ENCODE data around the gene ENC1.

ENC1 gene

DNA sequence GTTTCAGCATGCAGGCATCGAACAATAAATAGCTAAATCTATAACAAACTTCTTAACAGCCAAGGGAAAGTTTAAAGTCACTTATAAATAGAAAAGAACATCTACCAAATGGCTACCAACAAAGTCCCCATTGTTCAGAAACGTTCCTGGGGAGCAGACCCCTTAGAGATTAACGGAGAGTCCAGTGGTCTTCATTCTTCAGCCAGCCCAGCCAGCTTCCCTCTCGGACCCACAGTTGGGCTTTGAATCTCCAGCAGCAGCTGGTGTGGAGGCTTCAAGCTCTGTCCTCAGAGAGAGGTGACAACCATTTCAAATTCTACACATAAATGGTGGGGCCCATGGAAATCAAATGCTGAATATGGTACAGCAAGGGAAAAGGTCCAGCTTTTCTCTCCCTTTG is 11.2 kb downstream of the ENC1 start:
- no peak for DNase-seq

DNA sequence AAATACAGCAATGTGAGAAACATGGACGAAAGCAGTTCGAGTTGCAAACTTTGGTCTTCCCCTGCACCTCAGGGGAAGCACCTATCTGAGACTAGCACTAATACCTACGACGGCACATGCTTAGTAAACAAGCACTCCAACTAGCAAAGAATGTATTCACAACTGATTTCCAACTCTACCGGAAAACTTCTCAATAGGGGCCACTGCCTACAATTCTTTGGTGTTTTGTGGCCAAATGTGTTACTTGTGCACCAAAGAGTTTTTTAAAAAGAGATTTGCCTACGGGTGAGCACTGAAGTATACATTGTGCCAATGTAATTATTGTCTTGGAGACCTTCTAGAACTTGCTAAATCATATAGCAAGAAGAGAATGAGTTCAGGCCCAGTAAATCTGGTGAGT is 12.2 kb downstream of the ENC1 start:
- no peak for DNase-seq

DNA sequence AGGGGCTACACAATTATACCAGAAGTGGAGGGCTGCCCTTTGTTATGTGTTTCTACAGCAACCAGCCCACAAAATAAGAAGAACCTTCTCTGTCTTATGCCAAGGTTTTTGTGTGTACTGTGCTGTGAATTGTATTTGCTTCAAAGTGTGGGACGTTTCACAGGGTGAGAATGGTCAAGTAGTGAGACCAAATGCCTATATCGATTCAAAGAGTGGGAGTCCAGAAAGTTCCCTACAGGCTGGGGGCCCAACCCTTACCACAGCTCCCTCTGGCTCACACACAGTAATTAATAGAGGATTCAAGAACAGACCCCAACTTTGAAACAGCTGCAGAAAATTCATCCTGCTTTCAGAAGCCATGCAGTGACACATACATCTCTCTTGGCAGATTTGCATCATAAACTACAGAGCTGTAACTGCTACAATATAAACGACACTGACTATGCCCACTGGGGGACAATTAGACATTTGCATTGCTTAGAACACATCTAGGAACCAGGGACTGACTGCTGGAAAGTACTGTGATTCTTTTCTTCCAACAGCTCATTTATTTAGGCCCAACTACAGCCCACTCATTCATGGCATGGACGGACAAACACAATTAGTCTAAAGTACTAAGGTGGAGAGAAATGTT is 12.8 kb downstream of the ENC1 start:
- no peak for DNase-seq

DNA sequence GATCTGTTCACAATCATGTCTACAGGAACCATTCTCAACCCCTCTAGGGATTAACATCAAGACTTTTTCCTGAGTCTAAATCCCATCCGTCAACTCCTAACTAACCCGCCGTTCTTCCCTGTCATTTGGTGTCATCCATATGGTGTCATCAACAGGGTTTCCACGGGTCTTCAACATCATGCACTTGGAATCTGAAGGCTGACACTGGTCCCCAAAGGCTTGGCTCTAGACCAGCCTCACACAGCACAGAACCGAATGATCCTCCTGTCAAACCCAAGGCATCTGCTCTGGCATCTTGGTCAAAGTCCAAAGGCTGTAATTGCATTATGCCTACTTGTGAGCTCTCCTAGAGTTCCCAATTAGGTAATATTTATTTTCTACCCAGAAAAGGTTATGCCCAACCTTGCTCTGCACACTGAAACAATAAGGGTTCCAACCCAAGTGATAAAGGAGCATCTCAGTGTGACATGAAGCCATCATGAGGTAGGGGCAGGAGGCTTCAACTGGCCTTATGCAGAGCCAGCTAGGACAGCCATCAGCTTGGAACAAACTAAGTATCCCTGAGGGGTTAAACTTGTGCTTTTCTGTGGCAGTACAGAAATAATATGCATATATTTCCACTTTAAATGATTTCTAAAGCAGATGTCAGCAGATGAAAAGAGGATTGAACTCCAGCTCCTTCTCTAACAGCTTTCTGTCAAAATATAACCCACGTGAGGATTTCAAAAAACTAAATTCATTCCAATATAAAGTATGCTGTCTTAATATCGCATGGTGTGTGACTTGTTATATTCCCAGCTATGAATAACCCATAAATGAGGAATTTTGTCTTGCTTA is 13.9 kb downstream of the ENC1 start:
- no peak for DNase-seq

DNA sequence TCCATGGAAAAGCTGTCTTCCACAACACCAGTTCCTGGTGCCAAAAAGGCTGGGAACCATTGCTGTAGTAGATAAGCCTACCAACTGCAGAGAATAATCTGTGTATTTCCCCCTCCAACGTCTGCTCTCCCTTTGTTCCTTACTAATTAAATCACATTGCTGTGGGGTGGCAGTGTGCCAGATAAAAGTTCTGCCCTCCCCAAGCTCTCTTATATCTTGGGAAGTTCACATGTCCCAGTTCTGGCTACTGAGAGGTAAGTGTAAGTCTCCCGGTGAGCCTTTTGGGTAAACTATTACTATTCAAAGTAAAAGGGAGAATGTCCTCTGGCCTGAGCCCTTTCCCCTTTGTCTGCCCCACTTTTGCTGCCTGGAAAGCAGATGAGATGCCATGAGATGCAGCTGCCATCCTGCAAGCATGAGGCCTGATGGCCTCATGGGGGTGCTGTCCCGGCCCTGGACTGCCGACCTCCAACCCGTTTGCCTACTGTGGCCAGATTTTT is 14.7 kb downstream of the ENC1 start:
- DNase-seq: no peak

DNA sequence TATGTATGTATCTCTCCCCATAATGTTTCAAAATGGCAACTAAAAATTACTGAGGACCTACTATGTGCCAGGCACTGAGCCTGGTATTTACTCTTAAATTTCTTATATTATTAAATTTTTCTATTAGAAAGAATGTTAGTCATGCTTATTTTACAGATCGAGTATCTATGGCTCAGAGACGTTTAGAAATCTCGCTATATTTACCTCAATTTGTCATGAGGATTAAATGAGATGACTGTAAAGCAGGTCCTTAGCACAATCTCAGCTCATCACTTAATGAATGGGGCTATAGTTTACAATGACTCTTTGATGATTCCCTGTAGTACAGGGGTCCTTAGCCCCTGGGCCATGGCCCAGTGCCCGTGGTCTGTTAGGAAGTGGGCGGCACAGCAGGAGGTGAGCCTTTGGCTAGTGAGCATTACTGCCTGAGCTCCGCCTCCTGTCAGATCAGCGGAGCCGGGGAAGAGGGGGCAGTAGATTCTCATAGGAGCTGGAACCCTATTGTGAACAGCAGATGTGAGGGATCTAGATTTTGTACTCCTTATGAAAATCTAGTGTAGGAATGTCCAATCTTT is 15.5 kb downstream of the ENC1 start:
- no peak for DNase-seq

DNA sequence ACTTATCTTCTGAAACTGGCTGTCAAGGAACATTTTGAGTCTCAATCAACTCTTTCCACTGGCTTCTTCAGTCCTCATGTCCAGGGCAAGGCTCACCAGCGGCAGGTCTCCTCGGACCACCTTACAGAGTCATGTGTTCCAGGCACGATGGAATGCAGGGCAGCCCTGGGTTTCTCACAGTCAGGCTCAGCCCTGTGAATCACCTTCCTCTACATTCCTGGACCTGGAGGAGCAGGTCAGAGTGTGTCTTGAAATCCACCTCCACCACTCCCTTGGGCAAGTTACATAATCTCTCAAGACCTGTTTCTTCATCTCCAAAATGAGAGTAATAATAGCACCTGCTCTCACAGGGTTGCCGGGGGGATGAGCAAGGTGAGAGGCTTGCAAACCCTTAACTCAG is 16.0 kb downstream of the ENC1 start:
- no peak for DNase-seq

DNA sequence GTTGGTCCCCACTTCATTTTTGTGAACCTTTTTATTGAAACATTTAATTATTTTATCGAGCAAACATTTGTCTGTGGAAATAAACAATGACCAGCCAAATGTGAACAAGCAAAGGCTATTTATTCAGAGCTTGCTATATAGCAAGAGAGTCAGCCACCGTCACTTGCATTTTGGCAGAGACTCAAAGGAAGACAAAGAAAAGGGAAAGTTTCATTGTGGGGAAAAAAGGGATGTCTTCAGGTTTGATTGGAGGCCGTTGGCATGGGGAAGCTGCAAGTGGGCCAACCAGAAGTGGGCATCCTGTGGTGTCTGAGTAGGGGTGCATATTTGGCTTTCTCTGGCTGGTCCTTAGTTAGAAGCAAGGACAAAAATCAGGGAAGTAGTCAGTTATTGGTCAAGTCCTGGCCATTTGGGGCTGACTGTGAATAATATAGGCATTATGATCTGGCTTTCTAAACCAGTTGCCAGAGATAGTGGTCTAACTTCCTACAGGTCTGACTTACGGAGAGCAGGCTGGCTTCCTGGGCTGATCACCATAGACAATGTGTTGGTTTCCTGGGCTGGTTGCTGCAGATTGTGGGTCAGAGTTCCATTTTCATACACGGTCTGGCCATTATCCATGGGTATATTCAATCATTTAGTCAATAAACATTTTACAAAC is 16.6 kb downstream of the ENC1 start:
- no peak for DNase-seq

DNA sequence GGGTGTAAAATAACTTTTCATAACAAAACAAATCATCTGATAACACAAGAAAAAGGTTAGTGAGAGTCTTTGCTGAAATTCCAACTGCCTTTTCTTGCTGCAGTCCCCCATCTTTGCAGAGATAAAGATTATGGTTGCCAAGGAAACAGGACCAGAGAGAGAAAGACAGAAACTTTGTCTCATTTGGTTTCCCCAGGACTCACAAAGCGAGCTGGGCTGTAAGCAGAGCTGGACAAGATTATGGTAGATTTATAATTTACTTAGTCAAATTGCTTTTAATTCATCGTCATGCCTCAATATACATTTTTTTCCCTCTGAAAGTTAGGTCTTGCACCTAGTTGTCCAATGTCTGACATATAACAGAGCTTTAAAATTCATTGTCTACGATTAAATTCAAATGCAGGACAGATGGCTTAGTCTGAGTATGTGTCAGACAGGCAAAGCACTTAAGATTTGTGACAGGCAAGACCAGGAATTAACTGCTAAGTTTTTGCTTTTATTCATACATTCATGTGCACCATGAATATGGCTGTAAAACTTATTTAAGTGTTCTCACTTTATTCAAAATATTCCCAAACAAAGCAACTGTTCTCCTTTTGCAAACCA is 17.4 kb downstream of the ENC1 start:
- DNase-seq: no peak

DNA sequence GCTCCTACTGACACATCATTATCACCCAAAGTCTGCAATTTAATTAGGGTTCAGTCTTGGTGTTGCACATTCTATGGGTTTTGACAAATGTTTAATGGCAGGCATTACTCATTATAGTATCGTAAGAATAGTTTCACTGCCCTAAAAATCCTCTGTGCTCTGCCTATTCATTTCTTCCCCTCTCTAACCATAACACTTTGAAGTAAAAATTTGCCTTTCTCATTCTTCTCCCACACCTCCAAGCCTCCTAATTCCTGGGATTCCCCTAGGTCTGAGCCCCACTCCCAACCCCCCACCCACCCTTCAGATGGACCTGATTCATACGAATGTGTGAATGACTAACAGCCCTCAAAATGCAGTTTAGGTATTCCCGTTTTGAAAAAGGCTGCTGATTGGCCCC is 18.4 kb downstream of the ENC1 start:
- DNase-seq: no peak

DNA sequence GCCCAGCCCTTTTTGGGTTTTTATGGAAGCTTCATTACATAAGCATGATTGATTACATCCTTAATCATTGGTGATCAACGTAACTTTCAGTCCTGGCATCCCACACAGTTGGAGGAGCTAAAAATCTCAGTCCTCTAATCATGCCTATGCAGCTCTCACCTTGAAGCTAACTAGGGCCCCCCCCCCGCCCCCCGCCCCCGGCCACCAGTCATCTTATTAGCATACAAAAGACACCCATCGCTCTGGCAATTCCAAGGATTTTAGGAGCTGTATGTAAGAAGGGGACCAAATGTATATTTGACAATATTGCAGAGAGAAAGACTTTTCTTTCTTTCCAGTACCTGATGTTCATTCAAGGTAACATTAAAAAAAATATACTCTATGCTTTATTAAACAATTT is 19.0 kb downstream of the ENC1 start:
- DNase-seq: no peak

DNA sequence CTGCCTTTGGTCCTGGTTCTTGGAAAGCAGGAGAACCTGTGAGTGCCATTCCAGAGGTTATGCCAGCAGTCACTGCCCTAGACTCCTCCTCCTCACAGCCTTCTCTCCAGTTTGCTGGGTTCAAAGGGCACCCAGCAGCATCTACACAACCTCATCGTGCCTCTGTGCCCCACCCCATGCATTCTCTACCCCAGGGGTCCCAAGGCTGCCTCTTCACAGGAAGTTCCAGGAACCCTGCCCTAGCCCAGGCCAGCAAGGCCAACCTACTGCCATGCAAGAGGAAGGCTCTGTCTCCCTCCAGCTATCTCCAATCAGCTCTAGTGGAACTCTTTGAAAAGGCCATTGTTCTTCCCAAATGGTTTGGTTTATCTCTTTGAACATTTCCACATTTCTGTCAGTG is 21.2 kb downstream of the ENC1 start:
- no peak for DNase-seq

DNA sequence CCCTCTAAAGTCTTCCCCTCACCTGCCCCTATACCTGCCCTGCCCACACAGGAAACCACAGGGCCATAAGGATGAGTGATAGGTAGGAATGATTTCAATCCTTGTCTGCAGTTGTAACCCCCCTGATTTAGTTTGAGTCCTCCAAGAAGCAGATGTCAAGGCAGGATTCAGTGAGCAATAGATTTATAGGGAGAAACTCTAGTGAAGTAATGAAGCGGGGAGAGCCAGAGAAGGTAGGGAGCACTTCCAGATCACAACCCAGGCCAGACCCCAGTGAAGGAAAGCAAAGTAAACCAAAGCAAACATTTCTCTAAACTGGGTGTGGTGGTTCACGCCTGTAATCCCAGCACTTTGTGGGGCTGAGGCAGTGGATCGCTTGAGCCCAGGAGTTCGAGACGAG is 22.4 kb downstream of the ENC1 start:
- DNase-seq: no peak

DNA sequence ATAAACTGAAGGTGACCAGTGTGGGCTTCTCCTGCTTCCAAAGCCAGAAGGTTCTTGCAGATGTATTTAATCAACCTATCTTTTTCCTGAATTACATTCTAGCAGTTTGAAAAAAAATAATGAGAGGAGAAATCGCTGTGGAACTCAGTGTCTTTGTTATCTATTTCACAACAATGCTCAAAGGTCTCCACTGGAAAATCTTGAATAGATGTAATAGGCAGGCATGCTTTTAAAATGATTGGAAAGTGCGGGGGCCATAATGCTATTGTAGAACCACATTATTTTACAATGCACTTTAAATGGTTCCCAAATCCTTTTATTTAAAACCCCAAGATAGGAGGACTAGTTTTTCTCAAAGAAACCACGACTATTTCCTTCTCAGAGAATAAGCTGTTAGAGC is 23.3 kb downstream of the ENC1 start:
- DNase-seq: no peak

DNA sequence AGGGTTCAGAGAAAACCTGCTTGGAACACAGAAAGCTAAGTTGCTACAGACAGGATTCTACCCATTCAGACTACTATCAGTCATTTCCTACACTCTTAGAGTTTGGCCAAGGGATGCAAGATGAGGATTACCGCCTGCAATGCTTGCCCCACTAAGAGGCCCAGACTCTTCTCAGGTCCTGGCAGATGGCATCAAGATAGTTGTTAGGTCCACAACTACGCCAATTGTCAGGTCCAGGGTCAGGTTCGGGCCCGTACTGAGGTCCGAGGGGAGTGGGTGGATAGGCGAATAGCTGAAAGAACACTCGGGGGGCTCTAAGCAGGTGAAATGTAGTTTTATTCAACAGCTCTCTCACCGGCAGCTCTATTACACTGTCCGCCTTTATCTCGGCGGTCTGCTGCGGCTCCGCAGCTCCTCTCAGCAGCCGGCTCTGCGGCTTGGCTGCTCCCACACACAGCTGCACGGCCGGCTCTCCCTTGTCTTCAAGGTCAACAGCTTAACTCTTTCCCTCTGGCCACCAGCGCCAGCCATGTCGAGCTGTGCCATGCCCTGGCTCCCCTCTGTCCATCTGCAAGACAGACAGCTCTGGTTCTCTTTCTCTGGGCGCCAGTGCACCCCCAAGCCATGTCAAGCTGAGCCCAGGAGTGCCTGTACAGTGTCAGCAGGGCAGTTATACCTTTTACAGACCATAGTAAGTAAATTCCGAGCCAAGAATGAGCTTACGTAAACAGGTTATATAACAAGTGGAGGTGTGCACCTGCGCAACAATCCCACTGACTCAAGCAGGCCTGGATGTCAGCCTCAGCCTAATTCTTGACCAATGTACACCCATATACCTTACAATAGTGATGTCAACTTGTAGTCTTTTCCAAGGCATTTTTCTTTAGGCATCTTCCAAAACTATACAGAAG is 24.0 kb downstream of the ENC1 start:
- DNase-seq: no peak

DNA sequence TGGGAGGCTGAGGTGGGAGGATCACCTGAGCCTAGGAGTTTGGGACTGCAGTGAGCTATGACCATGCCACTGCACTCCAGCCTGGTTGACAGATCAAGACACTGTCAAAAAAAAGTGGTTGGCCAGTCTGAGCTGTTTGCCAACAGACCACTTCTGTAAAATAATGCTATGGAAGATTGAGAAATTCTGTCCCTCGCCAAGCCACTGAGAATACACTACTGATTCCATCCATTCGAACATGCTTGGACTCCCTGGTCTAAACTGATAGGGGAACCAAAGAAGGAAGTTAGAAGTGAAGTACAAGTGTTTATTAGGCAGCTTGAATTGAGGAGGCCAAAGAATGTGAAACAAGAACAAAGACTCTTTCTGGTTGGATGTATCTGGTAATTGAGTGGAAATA is 27.2 kb downstream of the ENC1 start:
- DNase-seq: no peak

DNA sequence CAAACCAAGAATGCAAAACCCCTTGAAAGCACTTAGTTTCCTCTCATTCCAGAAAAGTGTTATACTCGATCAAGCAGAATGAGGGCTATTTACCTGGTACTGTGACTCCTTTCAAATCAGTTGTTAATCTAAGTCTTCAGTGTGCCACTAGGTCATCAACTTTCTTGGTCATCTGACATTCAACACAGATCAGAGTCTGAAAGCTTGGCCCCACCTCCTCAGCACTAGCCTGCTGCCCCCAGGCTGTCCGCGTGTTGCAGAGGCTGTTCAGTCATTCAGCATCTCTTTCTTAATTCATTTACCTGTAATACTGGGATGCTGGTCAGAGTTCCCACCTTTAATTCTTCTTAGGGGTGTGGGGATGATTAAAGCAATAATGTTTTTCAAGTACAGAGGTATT is 28.5 kb downstream of the ENC1 start:
- no peak for DNase-seq

DNA sequence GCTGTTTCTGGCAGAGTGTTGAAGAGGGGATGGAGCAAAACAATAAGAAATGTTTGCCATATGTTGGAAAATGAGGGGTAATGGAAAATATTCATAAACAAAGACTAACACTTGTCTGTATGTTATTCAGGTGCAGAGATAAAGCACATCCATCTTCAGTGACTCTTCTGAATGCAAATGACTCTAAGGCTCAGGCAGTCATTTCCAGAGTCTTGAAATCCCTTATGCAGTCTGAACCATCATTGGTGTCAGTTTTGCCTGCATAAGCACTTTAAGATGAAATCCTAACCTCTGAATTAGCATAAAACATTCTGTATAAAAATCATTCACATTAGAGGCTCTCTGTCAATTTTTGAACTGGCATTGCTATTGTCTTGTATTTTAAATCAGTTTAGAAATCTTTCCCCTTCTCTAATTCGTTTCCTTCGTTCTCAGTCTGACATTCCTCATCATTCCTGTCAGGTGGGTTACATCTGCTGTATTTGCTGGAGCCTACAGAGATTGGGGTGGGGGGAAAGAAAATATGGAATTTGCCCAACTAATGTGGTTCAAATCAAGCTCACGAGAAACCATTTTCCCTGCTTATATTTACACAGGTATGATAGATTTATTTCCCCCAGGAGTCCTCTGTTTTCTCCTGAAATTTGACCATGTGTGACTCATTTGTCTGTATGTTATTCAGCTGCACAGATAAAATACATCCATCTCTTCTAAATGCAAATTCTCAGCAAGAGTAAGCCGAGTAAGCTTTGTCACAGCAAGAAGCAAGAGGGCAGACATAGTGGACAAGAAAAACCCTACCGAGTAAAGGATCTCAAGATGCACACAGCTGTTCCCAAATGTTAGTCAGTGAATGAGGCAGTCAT is 31.6 kb downstream of the ENC1 start:
- no peak for DNase-seq

DNA sequence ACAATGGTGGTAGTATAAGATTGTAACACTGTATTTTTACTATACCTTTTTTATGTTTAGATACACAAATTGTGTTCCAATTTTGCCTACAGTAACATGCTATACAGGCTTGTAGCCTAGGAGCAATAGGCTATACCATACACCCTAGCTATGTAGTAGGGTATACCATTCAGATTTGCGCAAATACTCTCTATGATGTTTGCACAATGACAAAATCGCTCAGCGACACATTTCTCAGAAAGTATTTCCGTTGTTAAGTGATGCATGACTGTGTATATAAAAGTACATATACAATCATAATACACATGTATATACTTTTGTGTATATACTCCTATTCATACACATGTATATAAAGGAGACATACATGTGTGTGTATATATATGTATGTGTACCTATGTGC is 34.8 kb downstream of the ENC1 start:
- no peak for DNase-seq

DNA sequence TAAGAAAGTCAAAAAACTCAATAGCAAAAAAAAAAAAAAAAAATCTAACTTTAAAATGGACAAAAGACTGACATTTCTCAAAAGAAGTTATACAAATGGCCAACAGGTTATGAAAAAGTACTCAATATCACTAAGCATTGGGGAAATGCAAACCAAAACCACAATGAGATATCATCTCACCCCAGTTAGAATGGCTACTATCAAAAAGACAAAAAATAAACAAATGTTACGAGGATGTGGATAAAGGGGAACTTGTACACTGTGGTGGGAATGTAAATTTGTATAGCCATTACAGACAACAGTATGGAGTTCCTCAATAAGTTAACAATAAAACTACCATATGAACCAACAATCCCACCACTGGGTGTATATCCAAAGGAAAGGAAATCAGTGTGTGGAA is 37.2 kb downstream of the ENC1 start:
- DNase-seq: no peak

DNA sequence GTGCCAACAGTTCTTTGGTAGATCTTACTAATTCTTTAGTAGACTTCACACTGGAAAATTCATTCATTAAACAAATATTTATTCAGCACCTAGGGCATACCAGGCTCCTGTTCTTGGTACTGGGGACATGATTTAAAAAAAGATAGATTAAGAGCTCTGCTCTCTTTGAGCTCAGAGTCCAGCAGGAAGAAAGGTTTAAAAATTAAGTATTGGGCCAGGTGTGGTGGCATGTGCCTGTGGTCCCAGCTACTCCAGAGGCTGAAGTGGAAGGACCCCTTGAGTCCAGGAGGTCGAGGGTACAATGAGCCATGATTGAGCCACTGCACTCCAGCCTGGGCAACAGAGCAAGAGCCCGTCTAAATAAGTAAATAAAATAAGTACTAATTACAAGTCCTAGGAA is 41.4 kb downstream of the ENC1 start:
- no peak for DNase-seq
